Measurements from ENCODE around the gene ZNF462. TPM values are rescaled to one million over a fixed set of nuclear protein-coding genes. Genes with fewer than 3 reads are reported as not detected.

ZNF462 gene
- total RNA-seq, 4 donors from 2014 or later: 19.1 to 57.9 (median 35.6) TPM

DNA sequence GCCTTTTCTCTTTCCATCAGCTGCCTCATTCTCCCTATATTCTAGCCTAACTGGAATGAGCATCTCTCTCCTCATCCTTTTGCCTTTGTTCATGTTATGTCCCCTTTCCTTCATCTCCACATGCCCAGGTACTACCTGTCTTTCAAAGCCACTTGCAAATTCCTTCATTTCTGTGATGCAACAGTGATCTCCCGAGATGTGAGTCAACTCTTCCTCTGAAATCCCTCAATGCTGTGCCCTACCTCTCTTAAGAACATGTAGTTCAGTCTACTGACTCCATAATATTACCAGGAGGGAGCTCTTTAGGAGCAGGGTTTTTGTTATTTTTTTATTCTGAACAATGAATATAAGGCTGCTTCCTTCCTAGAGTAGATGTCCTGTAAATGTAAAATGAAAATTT lies 91.6 kb downstream of the ZNF462 start:
- H3K27ac ChIP-seq: no peak overlapping the region
- H3K27me3 ChIP-seq: no peaks in the 10 kb centered on the region
- H3K4me3 ChIP-seq: no peak overlapping the region
- peaks cover 0 to 43% of the 10 kb centered on the region in 2 donors for H3K36me3 ChIP-seq
- no peak for ATAC-seq
- TF ChIP-seq EP300 (IDR thresholded peaks at IDR 0.05) (no peak), POLR2AphosphoS5 (IDR thresholded peaks at IDR 0.05) (no peak), POLR2A (IDR thresholded peaks at IDR 0.05) (no peak)
- TF ChIP-seq, protein P1, sequence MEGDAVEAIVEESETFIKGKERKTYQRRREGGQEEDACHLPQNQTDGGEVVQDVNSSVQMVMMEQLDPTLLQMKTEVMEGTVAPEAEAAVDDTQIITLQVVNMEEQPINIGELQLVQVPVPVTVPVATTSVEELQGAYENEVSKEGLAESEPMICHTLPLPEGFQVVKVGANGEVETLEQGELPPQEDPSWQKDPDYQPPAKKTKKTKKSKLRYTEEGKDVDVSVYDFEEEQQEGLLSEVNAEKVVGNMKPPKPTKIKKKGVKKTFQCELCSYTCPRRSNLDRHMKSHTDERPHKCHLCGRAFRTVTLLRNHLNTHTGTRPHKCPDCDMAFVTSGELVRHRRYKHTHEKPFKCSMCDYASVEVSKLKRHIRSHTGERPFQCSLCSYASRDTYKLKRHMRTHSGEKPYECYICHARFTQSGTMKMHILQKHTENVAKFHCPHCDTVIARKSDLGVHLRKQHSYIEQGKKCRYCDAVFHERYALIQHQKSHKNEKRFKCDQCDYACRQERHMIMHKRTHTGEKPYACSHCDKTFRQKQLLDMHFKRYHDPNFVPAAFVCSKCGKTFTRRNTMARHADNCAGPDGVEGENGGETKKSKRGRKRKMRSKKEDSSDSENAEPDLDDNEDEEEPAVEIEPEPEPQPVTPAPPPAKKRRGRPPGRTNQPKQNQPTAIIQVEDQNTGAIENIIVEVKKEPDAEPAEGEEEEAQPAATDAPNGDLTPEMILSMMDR (IDR thresholded peaks at IDR 0.05): no peak
- H3K9me3 ChIP-seq: no peaks in the 10 kb centered on the region
- peaks cover 0 to 10% (median 2%) of the 10 kb centered on the region in 3 donors for H3K4me1 ChIP-seq
- WGBS, 2 donors (ENCODE audit: low coverage in 1 of 2): 92 to 100% methylated on average over 1 of the region's 1 CpG

DNA sequence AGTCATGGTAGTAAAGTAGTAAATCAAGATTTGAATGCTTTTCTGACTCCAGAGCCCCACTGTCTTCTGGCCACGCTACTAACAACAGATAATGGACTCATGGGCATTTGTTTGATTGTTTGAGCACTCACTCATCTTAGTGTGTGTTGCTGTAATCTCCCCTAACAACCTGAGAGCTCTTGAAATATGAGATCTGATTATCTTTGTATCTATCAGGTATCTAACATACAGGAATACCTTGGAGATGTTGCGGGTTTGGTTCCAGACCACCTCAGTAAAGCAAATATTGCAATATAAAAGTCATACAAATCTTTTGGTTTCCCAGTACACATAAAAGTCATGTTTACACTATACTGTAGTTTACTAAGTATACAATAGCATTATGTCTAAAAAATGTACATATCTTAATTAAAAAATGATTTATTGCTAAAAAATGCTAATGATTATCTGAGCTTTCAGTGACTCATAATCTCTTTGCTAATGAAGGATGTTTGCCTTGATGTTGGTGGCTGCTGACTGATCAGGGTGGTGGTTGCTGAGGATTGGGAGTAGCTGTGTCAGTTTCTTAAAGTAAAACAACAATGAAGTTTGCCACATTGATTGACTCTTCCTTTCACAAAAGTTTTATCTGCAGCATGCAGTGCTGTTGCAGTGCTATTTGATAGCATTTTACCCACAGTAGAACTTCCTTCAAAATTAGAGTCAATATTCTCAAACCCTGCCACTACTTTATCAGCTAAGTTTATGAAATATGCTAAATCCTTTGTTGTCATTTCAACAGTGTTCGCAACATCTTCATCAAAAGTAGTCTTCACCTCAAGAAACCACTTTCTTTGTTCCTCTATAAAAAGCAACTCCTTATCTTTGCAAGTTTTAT lies 92.2 kb downstream of the ZNF462 start:
- H3K27me3 ChIP-seq: no peaks in the 10 kb centered on the region
- H3K27ac ChIP-seq: no peak overlapping the region
- H3K36me3 ChIP-seq: peaks cover 0 to 46% of the 10 kb centered on the region in 2 donors
- no peak for ATAC-seq
- no peaks in the 10 kb centered on the region for H3K9me3 ChIP-seq
- H3K4me3 ChIP-seq: no peak overlapping the region
- 92 to 97% methylated on average over 3 of the region's 3 CpGs for WGBS, 2 donors (ENCODE audit: low coverage in 1 of 2)
- no peak for TF ChIP-seq EP300 (IDR thresholded peaks at IDR 0.05)
- TF ChIP-seq POLR2A (IDR thresholded peaks at IDR 0.05): no peak
- TF ChIP-seq, protein P1 (IDR thresholded peaks at IDR 0.05): no peak
- no peak for TF ChIP-seq POLR2AphosphoS5 (IDR thresholded peaks at IDR 0.05)
- H3K4me1 ChIP-seq: peaks cover 0 to 10% (median 2%) of the 10 kb centered on the region in 3 donors

DNA sequence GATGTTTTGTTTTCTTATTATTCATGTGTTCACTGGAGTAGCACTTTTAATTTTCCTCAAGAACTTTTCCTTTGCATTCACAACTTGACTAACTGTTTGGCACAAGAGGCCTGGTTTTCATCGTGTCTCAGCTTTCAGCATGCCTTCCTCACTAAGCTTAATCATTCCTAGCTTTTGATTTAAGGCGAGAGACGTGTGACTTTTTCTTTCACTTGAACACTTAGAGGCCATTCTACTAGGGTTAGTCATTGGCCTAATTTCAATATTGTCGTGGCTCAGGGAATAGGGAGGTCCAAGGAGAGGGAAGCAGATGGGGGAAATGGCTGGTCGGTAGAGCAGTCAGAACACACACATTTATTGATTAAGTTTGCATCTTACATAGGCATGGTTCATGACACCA lies 94.0 kb downstream of the ZNF462 start:
- ATAC-seq: no peak
- H3K36me3 ChIP-seq: peaks cover 0 to 42% of the 10 kb centered on the region in 2 donors
- 45 to 48% methylated on average over 5 of the region's 5 CpGs for WGBS, 2 donors (ENCODE audit: low coverage in 1 of 2)
- H3K4me3 ChIP-seq: no peak overlapping the region
- H3K9me3 ChIP-seq: no peaks in the 10 kb centered on the region
- TF ChIP-seq POLR2A (IDR thresholded peaks at IDR 0.05): no peak
- TF ChIP-seq POLR2AphosphoS5 (IDR thresholded peaks at IDR 0.05): peak; percentile 61
- TF ChIP-seq, protein P1 (IDR thresholded peaks at IDR 0.05): no peak
- peak overlapping the region in 1 of 4 donors; percentile 20 for H3K27ac ChIP-seq
- no peaks in the 10 kb centered on the region for H3K27me3 ChIP-seq
- peaks cover 0 to 11% (median 2%) of the 10 kb centered on the region in 3 donors for H3K4me1 ChIP-seq

DNA sequence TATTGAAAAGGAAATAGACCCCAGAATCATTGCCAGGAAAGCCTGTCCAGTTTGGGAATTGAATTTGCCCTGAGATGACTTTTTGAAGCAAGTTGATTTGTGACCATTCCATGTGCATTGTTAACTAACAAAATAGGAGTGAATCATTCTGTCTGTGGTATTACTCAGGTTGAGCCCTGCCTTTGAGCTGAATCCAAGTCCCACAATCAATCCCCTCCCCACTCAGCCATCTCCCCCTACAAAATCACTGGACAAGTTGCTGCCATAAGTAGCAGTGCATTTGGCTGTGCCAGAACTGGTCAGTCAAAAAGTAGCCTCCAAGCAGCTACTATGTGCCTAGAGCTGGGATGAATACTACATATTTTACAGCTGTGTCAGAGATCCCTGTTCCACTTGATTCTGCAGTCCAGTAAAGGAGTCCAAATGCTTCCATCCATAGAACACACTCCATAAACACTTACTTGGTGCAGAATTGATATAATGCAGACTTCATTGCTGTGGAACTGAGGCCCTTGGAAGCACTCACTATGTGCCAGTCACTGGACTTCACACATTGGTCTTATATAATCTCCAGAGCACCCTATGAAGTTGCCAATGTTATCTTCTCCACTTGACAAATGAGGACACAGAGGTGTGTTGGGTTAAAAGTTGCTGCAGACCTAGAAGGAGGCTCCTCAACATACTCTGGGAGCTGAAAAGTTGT lies 96.1 kb downstream of the ZNF462 start:
- no peaks in the 10 kb centered on the region for H3K27me3 ChIP-seq
- no peak for TF ChIP-seq POLR2A (IDR thresholded peaks at IDR 0.05)
- H3K4me1 ChIP-seq: peaks cover 0 to 16% (median 2%) of the 10 kb centered on the region in 3 donors
- H3K36me3 ChIP-seq: peaks cover 0 to 33% of the 10 kb centered on the region in 2 donors
- no peak for ATAC-seq
- H3K27ac ChIP-seq: no peak overlapping the region
- no peak overlapping the region for H3K4me3 ChIP-seq
- H3K9me3 ChIP-seq: no peaks in the 10 kb centered on the region

DNA sequence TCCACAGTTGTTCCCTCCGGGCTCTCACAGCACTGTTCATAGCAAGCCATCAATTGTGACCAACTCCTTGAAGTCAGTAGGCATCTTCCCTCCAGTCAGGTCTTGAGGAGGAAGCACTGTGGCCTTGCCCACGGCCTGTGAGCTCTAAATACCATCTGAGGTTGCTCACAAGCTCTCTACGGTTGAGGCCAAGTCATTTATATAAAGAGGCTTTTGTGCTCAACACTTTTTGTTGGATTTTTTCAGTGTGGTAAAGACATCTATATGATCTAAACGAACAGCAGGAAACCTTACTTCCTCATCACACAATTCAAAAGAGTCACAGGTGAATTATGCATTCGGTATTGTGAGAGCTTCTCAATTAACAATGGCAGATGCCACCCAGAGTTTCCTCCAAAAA lies 97.3 kb downstream of the ZNF462 start:
- H3K4me3 ChIP-seq: no peak overlapping the region
- no peaks in the 10 kb centered on the region for H3K27me3 ChIP-seq
- ATAC-seq: no peak
- peaks cover 0 to 27% of the 10 kb centered on the region in 2 donors for H3K36me3 ChIP-seq
- no peaks in the 10 kb centered on the region for H3K9me3 ChIP-seq
- H3K27ac ChIP-seq: no peak overlapping the region
- peaks cover 0 to 16% (median 2%) of the 10 kb centered on the region in 3 donors for H3K4me1 ChIP-seq
- TF ChIP-seq, protein P1 (IDR thresholded peaks at IDR 0.05): no peak
- no peak for TF ChIP-seq POLR2AphosphoS5 (IDR thresholded peaks at IDR 0.05)
- TF ChIP-seq EP300 (IDR thresholded peaks at IDR 0.05): no peak
- no peak for TF ChIP-seq POLR2A (IDR thresholded peaks at IDR 0.05)
- WGBS, 2 donors (ENCODE audit: low coverage in 1 of 2): 80 to 85% methylated on average over 5 of the region's 5 CpGs
